GF-D8 (cell line): Measurements from ENCODE around the gene SHANK2.
"Not testable (repeated sequence)": the region's sequence is repeated elsewhere in the genome, so short reads cannot be mapped to it uniquely, and the experiment has no call there.

Experiments used
- DNase-seq: peaks from one replicate; lab custom pipeline; 2025; lab: John Stamatoyannopoulos, UW

Gene SHANK2

DNA sequence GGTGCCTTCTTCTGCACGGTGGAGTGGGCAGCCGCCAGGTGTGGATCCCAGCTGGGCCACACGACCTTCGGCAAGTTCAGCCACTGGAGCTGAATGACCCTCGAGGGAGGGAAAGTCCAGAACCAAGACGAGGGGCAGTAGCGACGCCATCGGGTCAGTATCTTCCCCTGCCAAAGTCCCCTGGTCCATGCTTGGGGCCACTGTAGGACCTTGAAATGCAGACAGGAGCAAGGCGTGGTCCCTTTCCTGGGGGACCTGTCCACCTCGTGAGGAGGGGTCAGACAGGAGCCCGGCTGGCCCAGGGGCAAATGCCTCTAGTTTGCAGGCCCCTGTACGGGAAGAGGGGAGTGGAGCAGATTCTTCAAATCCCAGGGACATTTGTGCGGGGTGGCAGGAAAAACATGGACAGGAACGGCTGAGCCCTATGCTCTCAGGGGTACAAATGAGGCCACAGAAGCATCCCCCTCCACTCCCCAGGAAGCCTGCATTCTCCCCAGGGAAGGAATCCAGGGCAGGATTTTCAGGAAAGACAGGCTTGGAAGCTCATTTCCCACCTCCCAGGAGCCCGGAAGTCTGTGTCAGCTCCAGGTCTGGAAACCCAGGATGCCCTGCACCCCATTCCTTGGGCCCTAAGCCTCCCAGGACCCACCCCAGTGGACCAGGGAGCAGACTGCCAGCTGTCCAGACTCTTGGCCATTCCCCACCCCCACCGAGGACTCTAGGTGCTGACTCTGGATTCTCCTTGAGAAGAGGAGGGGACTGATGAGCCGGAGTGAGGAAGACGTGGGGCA is 6.6 kb downstream of the SHANK2 start:
- DNase-seq, result no peak

DNA sequence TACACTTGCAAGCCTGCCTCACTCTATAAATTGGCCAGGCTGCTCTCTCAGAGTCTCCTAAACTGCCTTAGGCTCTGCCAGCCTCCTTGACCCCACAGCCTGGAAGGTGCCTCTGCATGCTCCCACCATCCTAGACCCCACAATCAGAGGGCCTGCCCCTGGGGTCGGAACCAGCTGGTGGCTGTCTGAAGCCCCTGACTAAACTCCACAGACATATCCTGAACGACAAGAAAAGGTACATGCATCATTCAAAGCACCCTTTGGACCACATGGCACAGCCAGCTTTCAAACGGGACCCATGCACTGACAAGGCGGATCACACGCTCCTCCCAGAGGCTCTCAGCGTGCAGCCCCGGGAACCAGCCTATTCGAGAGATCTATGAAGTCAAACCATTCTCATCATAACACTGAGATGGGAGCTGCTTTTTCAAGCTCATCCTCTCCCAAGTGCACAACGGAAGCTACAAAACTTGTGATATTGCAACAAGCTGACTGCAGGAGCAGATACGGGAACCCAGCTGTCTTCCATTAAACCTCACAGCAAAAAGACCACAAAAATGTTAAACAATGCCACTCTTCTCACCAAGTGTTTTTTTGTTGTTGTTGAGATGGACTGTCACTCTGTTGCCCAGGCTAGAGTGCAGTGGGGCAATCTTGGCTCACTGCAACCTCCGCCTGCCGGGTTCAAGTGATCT is 8.1 kb downstream of the SHANK2 start:
- no peak for DNase-seq

DNA sequence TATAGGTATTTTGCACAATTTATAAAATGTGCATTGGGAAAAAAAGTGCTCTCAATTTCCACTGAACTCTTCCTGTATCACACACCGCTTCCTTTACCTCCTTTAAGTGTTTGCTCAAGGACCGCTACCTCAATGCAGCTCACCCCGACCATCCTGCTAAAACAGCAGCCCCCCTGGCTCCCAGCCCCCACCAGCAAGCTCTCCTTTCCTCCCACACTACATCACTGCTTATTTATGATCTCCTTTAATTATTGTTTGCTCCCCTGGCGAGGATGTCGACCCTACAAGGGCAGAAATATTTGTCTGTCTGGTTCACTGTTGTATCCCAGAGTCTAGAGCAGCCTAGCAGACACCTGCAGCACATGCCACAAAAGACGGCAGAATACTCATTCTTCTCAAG is 10.0 kb downstream of the SHANK2 start:
- no peak for DNase-seq

DNA sequence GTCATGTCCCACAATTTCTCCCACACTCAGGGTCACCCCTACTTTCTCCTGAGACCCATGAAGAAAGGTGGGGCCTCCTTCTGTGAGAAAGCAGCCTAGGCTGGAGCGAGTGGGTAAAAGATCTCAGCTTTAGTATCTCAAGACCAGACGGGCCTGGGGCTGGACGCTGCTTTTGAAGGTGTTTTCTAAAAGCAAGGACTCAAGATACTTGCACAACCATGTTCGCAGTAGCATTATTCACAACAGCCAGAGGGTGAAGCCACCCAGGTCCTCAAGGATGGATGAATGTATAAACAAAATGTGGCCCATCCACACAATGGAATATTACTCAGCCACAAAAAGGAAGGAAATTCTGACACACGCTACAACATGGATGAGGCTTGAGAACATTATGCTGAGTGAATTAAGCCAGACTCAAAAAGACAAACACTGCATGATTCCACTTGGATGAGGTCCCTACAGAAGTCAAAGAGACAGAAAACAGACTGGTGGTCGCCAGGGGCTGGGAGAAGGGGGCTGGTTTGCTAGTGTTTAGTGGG is 10.6 kb downstream of the SHANK2 start:
- no peak for DNase-seq

DNA sequence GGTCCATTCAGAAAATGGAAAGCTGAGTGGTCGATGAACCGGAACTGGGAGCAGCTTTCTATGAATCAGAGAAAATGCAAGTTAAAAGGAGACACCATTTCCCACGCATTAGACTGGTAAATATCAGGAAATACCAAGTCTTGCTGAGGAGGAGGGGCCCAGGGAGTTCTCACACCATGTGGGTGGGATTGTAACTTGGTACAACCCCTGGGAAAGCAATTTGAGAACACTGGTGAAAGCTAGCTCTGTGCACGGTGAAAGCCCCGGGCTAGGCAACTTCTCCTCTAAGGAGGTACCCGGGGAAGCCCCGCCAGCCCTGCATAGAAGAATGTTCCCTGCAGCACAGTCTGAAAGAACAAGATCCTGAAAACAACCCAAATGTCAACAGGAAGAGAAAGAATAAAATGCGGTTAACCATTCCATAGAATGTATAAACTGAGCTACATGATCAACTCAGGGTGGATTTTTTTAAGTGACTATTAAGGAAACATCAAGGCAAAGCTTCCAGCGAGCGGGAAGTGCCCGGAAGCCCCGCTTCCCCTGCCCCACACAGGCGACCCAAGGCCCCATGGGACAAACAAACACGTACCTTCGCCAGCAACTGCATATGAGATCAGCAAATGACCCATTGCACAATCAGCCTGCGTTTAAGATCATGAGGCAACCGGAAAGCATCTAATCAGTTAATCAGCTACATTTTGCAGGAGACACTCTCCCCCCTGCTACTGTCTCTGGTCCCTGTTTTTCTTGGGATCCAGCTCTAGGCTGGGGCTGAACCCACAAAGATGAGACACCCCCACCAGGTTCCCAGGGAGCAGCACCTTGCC is 11.3 kb downstream of the SHANK2 start:
- no peak for DNase-seq

DNA sequence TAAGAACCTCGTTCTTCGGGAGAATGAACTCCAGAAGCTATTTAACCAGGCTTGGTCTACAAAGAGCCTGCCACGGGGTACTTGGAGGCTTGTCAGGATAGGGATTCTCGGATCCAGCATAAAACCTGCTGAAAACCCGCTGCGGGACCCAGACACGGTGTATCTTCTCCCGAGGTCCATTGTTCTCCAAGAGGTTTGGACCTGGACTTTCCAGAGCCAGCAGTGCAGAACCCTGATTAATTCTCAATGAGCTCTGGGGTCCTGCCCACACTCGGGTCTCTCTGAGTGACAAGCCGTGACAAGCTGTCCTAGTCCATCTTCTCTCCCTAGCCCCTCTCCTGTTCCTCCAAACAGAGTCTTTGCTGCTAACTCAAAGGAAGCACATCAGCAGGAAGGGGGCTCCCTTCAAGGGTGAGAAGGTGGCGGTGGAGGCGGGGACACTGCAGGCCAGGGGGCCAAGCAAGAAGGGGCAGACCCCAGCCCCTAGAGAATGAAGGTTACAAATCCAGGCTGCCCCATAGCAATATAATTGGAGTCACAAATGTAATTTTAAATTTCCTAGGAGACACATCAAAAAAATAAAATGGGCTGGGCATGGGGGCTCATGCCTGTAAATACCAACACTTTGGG is 12.2 kb downstream of the SHANK2 start:
- DNase-seq, result no peak

DNA sequence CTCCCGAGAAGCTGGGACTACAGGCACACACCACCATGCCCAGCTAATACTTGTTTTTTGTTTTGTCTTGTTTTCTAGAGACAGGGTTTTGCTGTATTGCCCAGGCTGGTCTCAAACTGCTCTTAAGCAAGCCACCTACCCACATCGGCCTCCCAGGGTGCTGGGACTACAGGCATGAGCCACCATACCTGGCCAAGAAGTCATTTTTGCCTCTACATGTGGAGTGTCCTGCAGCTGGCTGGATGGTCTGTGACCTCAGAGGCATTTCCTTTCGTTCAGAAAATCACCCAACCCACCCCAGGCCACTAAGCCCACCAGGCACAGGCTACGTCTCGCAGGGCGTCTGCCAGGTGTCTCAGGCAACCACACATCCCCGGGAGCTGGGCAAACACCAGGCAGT is 12.8 kb downstream of the SHANK2 start:
- no peak for DNase-seq

DNA sequence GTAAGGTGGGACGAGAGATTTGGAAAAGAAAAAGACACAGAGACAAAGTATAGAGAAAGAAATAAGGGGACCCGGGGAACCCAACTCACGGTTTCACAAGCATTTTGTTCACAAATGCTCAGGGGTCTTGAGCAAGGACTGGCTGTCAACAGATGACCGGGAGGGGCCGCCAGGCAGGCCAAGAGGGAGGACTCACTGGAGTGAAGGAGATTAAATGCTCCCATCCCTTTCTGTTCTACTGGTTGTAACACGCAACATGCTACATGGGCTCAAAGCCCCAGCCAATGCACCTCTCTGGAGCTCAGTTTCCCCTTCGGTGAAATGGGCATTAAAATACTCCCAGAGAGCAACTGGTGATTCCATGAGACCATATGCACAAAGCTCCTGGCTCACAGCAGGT is 13.4 kb downstream of the SHANK2 start:
- DNase-seq, result no peak

DNA sequence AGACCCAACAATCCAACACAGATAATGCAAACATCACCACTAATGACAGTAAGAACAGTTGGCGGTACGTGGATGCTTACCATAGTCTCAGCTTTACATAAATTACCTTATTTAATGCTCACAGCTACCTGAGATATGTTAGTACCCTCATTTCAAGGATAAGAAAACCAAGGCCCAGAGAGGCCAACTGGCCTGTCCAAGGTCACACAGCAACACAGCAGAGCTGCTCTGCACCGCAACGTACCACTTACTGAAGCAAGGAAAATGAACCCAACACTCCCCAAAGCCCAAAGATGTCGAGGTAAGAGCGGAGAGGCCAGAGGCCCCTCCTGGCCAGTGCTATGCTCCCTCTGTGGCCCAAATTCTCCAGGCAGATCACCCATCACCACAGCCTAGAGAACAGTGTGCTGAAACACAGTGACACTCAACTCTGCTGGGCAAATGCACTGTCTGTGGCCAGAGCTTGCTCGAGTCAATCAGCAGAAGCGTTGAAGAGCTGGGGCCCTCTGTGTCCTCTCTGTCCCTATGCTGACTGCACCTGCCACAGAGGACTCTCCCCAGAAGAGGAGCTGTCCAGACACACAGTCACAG is 14.0 kb downstream of the SHANK2 start:
- DNase-seq, result no peak

DNA sequence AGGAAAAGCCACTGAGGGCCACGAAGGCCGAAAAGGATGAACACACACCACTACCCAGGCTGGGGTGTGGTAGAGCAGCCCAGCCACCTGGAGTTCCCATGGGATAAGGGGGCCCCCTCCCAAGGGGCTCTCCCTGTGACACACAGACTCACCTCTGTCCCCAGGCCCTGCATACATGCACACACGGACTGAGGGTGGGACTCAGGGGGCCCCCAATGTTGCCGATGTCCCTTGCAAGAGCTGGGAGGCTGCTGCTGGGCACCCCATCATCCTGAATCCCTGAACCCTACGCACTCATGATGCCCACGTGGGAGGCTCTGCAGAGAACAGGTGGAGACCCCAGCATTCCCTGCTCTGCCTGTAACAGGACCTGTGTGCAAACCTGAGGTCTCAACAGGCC is 14.5 kb downstream of the SHANK2 start:
- DNase-seq, result no peak

DNA sequence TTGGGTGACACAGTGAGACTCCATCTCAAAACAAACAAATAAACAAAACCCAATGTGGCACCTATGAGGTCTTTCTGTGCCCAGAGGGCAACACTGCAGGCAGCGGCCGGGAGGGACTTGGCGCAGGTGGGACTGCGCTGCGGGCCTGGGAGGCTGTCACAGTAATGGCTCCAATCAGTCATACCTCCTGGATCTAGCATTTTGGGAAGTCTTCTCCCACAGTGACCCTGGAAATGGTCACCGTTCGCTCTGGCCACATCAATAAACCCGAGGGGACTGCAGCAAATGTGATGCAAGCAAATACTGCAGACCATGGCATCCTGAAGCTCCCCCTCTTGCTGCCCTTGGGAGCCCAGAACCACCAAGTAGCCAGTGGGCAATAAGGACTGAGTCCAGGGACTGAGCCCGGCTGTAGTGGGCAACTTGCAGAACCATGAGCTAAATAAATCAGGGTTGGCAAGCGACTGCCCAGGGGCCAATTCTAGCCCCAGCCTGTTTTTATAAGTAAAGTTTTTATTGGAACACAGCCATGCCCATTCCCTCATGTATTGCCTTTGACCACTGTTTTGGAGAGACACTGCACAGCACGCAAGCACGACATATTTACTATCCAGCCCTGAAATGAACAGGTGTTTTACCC is 15.4 kb downstream of the SHANK2 start:
- no peak for DNase-seq

DNA sequence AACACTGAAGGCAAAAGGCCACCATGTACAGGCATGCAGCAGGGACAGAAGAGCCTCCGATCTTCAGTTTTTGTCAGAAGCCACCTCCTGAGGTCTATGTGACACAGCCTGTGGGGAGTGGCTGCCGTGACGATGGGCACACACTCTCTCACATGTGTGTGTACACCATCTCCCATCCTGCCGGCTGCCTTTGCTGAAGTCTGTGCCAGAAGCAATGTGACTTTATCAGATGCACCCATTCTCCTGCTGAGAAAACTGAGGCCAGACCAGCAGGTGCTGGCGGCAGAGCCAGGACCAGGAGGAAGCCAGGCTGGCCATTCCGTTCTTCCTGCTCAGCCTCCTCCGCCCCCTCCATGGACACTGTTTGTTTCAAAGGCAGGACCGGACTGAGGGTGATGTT is 16.7 kb downstream of the SHANK2 start:
- no peak for DNase-seq

DNA sequence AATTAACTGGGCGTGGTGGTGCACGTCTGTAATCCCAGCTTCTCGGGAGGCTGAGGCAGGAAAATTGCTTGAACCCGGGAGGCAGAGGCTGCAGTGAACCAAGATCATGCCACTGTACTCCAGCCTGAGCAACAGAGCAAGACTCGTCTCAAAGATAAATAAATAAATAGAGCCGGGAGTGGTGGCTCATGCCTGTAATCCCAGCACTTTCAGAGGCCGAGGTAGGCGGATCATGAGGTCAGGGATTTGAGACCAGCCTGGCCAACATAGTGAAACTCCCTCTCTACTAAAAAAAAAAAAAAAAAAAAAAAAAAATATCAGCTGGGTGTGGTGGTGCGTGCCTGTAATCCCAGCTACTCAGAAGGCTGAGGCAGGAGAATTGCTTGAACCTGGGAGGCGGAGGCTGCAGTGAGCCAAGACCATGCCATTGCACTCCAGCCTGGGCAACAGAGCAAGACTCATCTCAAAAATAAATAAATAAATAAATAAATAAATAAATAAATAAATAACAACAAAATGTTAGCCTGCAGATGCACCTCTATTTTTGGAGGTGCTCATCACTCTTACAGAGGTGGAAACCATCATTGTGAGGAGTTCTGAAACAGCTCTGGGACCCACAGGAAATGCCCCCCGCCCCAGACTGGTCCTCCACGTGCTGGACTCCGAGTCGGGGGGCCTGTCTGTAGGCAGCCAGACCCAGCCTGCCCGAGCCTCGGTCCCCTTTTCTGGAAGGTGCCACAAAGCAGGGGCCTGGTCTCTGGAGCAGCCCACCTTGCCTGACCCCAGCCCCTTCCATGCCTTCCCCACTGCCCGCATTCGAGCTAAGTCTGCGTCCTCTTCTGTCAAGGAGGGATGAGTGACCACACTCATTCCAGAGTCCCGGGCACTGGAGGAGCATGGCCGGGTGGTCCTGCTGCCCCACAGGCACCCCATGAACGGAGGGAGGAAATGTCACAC is 18.2 kb downstream of the SHANK2 start:
- DNase-seq, result not testable (repeated sequence)

DNA sequence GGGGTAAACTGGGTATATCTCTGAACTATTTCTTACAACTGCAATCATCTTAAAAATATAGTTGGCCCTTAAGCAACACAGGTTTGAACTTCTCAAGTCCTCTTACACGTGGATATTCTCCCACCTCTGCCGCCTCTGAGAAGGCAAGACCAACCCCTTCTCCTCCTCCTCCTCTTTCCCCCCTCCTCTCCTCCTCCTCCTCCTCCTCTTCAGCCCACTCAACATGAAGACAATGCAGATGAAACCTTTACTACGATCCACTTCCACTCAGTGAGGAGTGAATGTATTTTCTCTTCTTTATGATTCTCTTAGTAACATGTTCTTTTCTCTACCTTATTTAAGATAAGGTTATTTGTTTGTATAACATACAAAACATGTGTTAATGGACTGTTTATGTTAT is 20.0 kb downstream of the SHANK2 start:
- DNase-seq, result no peak

DNA sequence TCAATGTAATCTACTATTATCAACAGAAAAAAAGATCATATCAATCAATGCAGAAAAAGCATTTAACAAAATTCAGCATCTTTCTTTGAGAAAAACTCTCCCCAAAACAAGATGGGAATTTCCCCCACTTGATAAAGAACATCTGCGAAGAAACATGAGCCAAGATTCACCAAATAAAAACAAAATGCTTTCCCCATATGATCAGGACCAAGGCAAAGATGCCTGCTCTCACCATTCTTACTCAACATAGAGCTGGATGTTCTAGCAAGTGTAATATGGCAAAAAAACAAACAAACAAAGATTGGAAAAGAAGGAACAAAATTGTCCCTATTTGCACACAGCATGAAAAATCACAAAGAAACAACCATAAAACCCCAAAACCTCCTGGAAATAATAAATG is 23.4 kb downstream of the SHANK2 start:
- no peak for DNase-seq

DNA sequence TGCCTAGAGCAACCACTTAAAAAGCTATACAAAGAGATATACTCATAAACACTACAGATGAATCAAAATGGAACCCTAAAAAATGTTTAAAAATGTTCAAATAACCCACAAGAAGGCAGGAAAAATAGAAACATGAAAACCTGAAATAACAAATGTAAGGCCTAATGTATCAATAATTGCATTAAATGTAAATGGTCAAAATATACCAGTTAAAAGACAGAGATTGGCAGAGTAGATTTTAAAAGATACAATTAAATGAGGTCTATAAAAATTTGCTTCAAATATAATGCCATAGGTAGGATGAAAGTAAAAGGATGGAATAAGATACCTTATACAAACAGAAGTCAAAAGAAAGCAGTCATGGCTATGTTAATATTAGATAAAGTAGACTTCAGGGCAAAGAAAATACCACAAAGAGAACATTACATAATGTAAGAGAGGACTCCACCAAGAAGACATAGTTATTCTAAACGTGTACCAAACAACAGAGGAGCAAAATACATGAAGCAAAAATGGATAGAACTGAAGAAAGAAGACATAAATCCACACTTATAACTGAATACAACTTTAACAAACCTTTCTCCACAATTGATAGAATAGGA is 25.2 kb downstream of the SHANK2 start:
- no peak for DNase-seq

DNA sequence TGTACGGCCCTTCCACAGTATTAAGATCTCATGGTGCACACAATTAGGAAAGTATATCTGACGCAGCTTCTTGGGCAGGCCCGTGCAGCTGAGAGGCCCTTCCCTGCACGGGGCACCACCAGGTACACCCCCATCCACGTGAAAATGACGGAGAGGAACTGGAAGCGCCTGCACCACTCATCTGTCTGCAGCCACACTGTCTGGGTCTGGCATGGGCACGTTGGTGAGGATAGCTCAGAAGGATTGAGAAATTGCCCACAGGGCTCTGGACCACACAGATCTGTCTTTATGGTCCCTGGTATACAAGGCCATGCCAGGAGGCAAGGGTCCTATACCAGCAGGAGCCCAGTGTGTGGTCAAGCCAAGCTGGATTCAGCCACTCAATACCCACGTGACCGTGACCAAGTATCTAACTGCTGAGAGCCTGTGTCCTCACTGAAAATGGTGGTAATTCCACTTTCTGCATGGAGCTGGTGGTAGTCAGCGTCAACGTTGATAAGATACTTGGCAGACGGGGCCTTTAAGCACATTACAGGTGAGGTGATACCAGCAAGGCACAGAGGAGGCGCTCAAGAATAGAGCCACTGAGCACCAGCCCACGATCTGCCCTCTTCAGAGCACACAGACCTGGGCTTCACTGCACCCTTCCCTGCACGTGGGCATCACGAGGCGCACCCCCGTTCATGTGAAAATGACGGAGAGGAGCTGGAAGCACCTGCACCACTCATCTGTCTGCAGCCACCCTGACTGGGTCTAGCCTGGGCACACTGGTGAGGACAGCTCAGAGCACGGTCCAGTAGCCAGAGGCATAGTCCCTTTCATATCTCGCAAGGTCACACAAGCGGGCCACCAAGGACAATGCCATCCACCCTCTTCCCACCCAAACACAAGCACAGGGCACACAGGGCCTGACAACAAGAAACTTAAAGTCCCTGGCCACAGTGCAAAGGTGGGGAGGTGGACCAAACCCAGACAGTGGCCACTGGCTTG is 28.4 kb downstream of the SHANK2 start:
- DNase-seq, result no peak

DNA sequence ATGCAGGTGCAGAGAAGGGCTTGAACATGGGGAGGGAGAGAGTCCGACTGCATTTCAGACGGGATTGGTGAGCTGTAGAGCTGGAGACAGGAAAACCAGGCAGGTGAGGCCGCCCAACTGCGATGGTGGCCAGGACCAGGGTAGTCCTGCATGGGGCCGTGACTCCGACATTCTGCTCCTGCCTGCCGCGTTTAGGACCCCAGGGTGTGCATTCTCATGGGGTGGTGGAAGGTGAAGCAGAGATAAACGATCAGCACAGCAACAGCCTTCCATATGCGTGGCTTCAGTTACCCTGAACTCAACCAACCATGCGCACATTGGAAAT is 29.3 kb downstream of the SHANK2 start:
- DNase-seq, result no peak
